Mammary epithelial cell (primary cell): ENCODE data around the gene TFEB.

Experiments
- CTCF ChIP-seq, 2 donors: IDR thresholded peaks in 1 of 2; conservative IDR thresholded peaks in 1 of 2; 2 replicates each; pipeline ENCODE4 v1.5.1; 2011 to 2012; ENCODE audit warnings: inconsistent platforms in 2 of 2, low read length in 2 of 2, mild to moderate bottlenecking in 2 of 2, control low read depth in 1 of 2, low read depth in 1 of 2; ENCODE audit not compliant: insufficient read depth in 1 of 2; ENCODE audit errors: extremely low read depth in 1 of 2
- EZH2 ChIP-seq: IDR thresholded peaks from 2 replicates; pipeline ENCODE4 v1.6.1; 2012; ENCODE audit warnings: low read length, inconsistent platforms, borderline replicate concordance

GRCh38 chr6:41642960-41643898, 92.2 kb downstream of the TFEB start:
- TF ChIP-seq CTCF (conservative IDR thresholded peaks at IDR 0.05 in 1 of 2, IDR thresholded peaks at IDR 0.05 in 1 of 2; ENCODE audit: extremely low read depth in 1 of 2, insufficient read depth in 1 of 2, low read depth in 1 of 2, low read length in 2 of 2) (no peak), EZH2 (no peak)
